HEK293T (cell line): ENCODE measurements around the gene PLA2G4C.

Source experiments
- ARNT ChIP-seq: fragments of 450-650 bp; IDR thresholded peaks from 2 replicates; pipeline ENCODE4 v1.6.1; 2017; ENCODE audit warnings: mild to moderate bottlenecking
- ELF4 ChIP-seq: fragments of 450-650 bp; IDR thresholded peaks from 2 replicates; pipeline ENCODE4 v1.6.1; 2017; ENCODE audit warnings: antibody characterized with exemption
- FOXM1 ChIP-seq: fragments of 450-650 bp; IDR thresholded peaks from 2 replicates; pipeline ENCODE4 v1.6.1; 2017; ENCODE audit warnings: mild to moderate bottlenecking, borderline replicate concordance
- HDGF ChIP-seq: fragments of 450-650 bp; IDR thresholded peaks from 2 replicates; pipeline ENCODE4 v1.6.1; 2017; ENCODE audit warnings: antibody characterized with exemption, borderline replicate concordance
- LEF1 ChIP-seq: fragments of 450-650 bp; IDR thresholded peaks from 2 replicates; pipeline ENCODE4 v1.6.1; 2017; ENCODE audit warnings: mild to moderate bottlenecking, borderline replicate concordance
- PKNOX1 ChIP-seq: fragments of 450-650 bp; IDR thresholded peaks from 2 replicates; pipeline ENCODE4 v1.6.1; 2016
- SP1 ChIP-seq: fragments of 450-650 bp; IDR thresholded peaks from 2 replicates; pipeline ENCODE4 v1.6.1; 2017
- SUZ12 ChIP-seq: fragments of 450-650 bp; IDR thresholded peaks from 2 replicates; pipeline ENCODE4 v1.6.1; 2016; ENCODE audit warnings: mild to moderate bottlenecking

- TF ChIP-seq SP1 (no peak), PKNOX1 (no peak), FOXM1 (no peak), HDGF (no peak), ELF4 (no peak), ARNT (no peak), SUZ12 (no peak), LEF1 (no peak)
Measured at GRCh38 chr19:47998800-47999199, 111.8 kb downstream of the PLA2G4C start.
